Lower leg skin (tissue), 4 donors: ENCODE results near the gene SLC3A2. TPM values are rescaled to one million over a fixed set of nuclear protein-coding genes. Genes with fewer than 3 reads are reported as not detected.

Experiments
- DNase-seq, 2 donors: peaks; one replicate each; pipeline ENCODE4 v3.0.0-alpha.2; 2019; ENCODE audit warnings: low spot score in 2 of 2
- H3K4me3 ChIP-seq: fragments of 200-600 bp; sonication (generic); 2 replicates; pipeline ENCODE4 v1.5.1; 2017; ENCODE audit warnings: mild to moderate bottlenecking, low read depth; ENCODE audit not compliant: poor library complexity, severe bottlenecking
- POLR2A ChIP-seq, 2 donors: fragments of 450-650 bp; IDR thresholded peaks; one replicate each; pipeline ENCODE4 v1.6.1; 2016 to 2017; ENCODE audit warnings: antibody characterized with exemption in 2 of 2, mild to moderate bottlenecking in 1 of 2, moderate library complexity in 1 of 2
- WGBS, 2 donors: methylation state at CpG; one replicate each; pipeline ENCODE4 v1.1.5; 2018; 5-methylcytosine and 5-hydroxymethylcytosine counted together
- intact Hi-C: fragments of 100-400 bp; cut with DNase I; formaldehyde crosslinking; loops from one replicate; pipeline ENCODE4 v1.15.0; 2023; ENCODE audit warnings: low total_unique reads
- total RNA-seq, 4 donors: library from RNA; depleted of rRNA; stranded (reverse); fragments of >200 nt; gene quantifications; one replicate each; pipeline ENCODE4 v1.1.0, GENCODE V29; 2016
- TF ChIP-seq, protein P1 (sequence below), 3 donors: fragments of 450-650 bp; IDR thresholded peaks; one replicate each; pipeline ENCODE4 v1.5.1; 2016; ENCODE audit warnings: antibody characterized with exemption in 3 of 3, mild to moderate bottlenecking in 3 of 3, moderate library complexity in 2 of 3

Gene SLC3A2
- total RNA-seq, 4 donors from 2014 or later, result 175 to 190 (median 187) TPM

DNA sequence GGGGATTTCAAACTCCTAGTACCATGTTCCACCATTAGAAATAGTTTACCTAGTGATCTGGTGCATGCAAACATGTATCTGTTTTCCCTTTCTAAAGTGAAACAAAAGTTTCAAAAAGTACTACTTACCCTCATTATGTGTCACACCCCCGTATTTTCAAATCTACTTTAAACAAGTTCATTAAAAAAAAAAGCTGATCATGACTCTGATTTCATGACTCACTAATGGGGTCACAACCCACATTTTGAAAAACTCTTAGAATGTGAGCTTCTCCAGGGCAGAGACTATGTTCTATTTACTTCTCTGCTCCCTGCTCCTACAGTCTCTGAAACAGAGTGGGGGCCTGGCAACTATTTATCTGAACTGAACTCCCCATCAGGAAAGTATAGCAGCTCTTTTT is 22.2 kb downstream of the SLC3A2 start:
- no peak overlapping the region for H3K4me3 ChIP-seq
- intact Hi-C loops, result no loop called here
- TF ChIP-seq, protein P1, sequence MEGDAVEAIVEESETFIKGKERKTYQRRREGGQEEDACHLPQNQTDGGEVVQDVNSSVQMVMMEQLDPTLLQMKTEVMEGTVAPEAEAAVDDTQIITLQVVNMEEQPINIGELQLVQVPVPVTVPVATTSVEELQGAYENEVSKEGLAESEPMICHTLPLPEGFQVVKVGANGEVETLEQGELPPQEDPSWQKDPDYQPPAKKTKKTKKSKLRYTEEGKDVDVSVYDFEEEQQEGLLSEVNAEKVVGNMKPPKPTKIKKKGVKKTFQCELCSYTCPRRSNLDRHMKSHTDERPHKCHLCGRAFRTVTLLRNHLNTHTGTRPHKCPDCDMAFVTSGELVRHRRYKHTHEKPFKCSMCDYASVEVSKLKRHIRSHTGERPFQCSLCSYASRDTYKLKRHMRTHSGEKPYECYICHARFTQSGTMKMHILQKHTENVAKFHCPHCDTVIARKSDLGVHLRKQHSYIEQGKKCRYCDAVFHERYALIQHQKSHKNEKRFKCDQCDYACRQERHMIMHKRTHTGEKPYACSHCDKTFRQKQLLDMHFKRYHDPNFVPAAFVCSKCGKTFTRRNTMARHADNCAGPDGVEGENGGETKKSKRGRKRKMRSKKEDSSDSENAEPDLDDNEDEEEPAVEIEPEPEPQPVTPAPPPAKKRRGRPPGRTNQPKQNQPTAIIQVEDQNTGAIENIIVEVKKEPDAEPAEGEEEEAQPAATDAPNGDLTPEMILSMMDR (IDR thresholded peaks at IDR 0.05), result no peak
- TF ChIP-seq POLR2A (IDR thresholded peaks at IDR 0.05), result no peak
- 38 to 42% methylated on average over 1 of the region's 1 CpG for WGBS, 2 donors
- DNase-seq, result no peak

DNA sequence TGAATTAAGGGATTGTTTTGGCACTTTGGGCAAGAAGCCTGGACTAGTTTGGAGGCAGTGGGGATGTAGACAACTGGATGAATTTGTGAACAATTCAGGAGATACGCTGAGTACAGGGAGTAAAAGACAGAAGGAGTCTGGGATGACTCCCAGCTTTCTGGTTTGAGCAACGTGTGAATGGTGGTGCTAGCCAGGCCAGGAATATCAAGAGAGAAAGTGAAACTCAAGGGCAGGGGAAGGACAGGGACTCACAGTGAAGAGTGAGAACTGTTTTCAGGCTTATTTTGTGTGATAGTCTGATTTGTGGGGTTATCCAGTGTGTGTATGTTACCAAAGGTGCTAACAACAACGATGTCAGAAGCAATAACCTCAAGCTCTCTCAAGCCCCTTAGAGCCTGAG is 24.6 kb downstream of the SLC3A2 start:
- intact Hi-C loops, result no loop called here
- DNase-seq, result no peak
- WGBS, 2 donors, result 22 to 24% methylated on average over 3 of the region's 3 CpGs
- no peak overlapping the region for H3K4me3 ChIP-seq
- TF ChIP-seq, protein P1 (IDR thresholded peaks at IDR 0.05), result no peak
- TF ChIP-seq POLR2A (IDR thresholded peaks at IDR 0.05), result no peak

DNA sequence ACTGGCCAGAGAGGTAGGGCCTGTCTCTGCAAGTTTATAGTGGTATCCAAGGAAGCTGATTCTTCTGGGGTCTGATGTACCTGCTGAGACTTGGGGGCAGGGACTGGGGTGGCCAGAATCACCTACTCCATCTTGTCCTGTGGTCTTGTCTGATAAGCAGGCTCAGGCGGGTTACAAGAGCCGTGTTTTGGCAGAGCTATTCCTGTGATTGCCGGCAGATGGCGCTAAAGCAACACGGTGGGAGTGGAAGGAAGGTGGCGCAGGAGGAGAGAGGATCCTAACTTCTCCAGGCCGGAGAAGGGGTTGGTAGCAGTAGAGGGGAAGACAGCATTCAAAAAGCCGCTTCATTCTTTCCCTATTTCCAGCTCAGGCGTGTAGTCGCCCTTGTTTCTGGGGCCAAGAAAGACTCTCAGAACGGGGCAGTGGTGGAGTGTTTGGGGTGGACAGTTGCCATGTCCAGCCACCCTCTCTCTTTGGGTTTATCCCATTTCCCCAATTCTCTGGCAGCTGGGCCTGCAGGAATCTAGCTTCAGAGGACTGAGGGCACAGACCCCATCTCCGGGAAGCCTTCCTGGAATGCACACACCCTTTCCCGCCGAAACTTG is 25.3 kb downstream of the SLC3A2 start:
- DNase-seq, result peak; percentile 80 to 97
- TF ChIP-seq, protein P1 (IDR thresholded peaks at IDR 0.05), result peak in 1 of 3 donors; percentile 92
- TF ChIP-seq POLR2A (IDR thresholded peaks at IDR 0.05), result no peak
- 18 to 21% methylated on average over 14 of the region's 14 CpGs for WGBS, 2 donors
- intact Hi-C loops, result loop anchor here (2.0 kb wide), 1 partner anchor 117 kb away; no protein-coding TSS in a partner anchor
- H3K4me3 ChIP-seq, result no peak overlapping the region

DNA sequence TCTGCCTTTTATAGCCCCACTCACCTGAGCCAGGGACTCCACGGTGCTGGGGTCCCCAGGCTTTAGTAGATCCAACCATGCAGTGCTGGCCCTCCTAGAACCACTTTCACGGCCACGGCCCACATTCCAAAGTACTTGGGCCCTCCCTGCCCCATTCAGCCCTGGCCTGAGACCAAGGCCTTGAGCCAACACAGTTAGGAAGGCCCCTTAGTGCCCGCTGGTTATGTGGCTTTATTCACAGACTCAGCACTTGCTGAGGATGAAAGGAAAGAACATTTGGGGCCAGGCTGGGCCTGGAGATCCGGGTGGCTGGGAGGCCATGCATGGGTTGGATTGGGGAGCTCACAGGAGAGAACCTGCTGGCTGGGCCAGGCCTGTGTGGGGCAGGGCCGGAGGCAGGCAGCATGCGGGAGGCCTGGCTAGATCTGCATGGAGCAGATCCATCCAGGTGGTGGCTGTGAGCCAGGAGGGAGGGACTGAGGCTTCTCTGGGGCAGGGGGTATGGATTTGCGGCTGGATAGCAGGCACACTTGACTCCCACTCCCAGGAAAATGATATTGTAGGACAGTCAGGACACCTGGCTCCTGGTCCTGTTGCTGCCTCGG is 27.9 kb downstream of the SLC3A2 start:
- intact Hi-C loops, result no loop called here
- TF ChIP-seq, protein P1 (IDR thresholded peaks at IDR 0.05), result no peak
- TF ChIP-seq POLR2A (IDR thresholded peaks at IDR 0.05), result no peak
- no peak overlapping the region for H3K4me3 ChIP-seq
- WGBS, 2 donors, result 41 to 57% methylated on average over 7 to 9 of the region's 9 CpGs
- DNase-seq, result no peak

DNA sequence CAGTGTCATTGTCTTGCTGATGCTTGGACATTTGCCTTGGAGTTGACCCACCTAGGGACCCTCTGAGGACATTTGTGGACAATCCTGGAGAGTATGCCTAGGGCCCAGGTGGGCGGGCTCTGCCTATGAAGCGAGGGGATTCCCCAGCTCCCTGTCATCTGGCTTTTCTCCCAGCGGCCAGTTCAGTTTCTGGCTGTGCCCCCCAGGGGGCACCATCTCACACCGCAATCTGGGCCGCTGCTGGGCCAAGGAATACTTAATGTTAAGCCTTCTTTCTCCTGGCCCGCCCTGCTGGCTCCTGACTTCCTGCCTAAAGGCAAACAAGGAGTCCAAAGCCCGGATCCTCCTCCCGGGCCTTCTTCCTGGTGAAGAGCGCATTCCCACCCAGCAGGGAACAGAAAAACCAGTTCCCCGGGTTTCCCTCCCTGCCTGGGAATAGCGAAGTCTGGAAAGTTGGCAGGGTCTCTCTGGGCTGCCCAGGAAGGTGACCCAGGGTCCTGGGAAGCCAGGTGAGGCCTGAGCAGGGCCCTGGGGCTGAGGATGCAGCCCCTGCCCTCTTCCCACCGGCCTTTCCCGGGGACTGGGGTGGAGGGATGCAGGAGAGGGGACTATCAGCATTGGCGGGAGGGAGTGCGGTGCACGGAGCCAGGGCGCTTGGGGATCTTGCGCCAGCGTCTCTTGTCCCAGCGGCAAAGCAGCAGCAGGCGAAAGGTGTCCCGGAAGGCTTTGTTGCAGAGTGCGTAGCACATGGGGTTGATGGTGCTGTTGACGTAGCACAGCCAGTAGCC is 28.6 kb downstream of the SLC3A2 start:
- TF ChIP-seq, protein P1 (IDR thresholded peaks at IDR 0.05), result no peak
- no peak for TF ChIP-seq POLR2A (IDR thresholded peaks at IDR 0.05)
- intact Hi-C loops, result no loop called here
- H3K4me3 ChIP-seq, result no peak overlapping the region
- peak; percentile 52 to 91 for DNase-seq
- 39 to 54% methylated on average over 23 to 24 of the region's 24 CpGs for WGBS, 2 donors
